Neural progenitor cell (in vitro differentiated cells): ENCODE measurements around the gene ZSWIM5.

Experiments used
- EZH2 ChIP-seq: fragments of 200-600 bp; sonication (generic); IDR thresholded peaks from 2 replicates; pipeline ENCODE4 v1.6.1; 2017; ENCODE audit warnings: antibody characterized with exemption, mild to moderate bottlenecking, moderate library complexity
- EZH2phosphoT487 ChIP-seq: fragments of 200-600 bp; sonication (generic); IDR thresholded peaks from 2 replicates; pipeline ENCODE4 v1.6.1; 2017; ENCODE audit warnings: antibody characterized with exemption

GRCh38 chr1:45067806-45068205, 138.6 kb downstream of the ZSWIM5 start:
- TF ChIP-seq EZH2 (no peak), EZH2phosphoT487 (no peak)
